Endothelial cell of umbilical vein (primary cell): ENCODE data around the gene TLX1.
A peak's percentile ranks its signal among the peaks of the same experiment; 100 is the strongest.

Experiments used
- EZH2 ChIP-seq: IDR thresholded peaks from 2 replicates; pipeline ENCODE4 v1.6.1; 2012; ENCODE audit warnings: borderline replicate concordance, low read depth, mild to moderate bottlenecking, moderate library complexity, low read length, inconsistent platforms; ENCODE audit not compliant: severe bottlenecking
- FOS ChIP-seq: IDR thresholded peaks from 2 replicates; pipeline ENCODE4 v1.6.1; 2011; ENCODE audit warnings: mild to moderate bottlenecking, low read length, moderate library complexity, borderline replicate concordance; ENCODE audit not compliant: insufficient read depth
- GATA2 ChIP-seq: IDR thresholded peaks from 2 replicates; pipeline ENCODE4 v1.7.0; 2011; ENCODE audit warnings: low read depth, mild to moderate bottlenecking, moderate library complexity, mixed read lengths, low read length; ENCODE audit not compliant: insufficient read length, insufficient read depth
- POLR2A ChIP-seq: IDR thresholded peaks from 2 replicates; pipeline ENCODE4 v1.6.1; 2012; ENCODE audit warnings: low read depth, mild to moderate bottlenecking, control low read depth, low read length
- POLR2AphosphoS5 ChIP-seq: IDR thresholded peaks from 2 replicates; pipeline ENCODE4 v1.6.1; 2012; ENCODE audit warnings: low read depth, mild to moderate bottlenecking, control low read depth, low read length, moderate library complexity; ENCODE audit not compliant: insufficient read depth
- TF ChIP-seq, protein P1 (sequence below), 2 donors: IDR thresholded peaks; 1 replicate in 1 of 2; 2 replicates in 1 of 2; pipeline ENCODE4 v1.5.1; 2011; ENCODE audit warnings: low read length in 2 of 2, mild to moderate bottlenecking in 2 of 2, moderate library complexity in 2 of 2, control low read depth in 1 of 2, inconsistent platforms in 1 of 2, low read depth in 1 of 2; ENCODE audit not compliant: insufficient read depth in 1 of 2; ENCODE audit errors: extremely low read depth in 1 of 2
- TF ChIP-seq, protein P2 (sequence below): IDR thresholded peaks from 2 replicates; pipeline ENCODE4 v1.6.1; 2011; ENCODE audit not compliant: insufficient read depth, insufficient read length

- TF ChIP-seq, protein P1, sequence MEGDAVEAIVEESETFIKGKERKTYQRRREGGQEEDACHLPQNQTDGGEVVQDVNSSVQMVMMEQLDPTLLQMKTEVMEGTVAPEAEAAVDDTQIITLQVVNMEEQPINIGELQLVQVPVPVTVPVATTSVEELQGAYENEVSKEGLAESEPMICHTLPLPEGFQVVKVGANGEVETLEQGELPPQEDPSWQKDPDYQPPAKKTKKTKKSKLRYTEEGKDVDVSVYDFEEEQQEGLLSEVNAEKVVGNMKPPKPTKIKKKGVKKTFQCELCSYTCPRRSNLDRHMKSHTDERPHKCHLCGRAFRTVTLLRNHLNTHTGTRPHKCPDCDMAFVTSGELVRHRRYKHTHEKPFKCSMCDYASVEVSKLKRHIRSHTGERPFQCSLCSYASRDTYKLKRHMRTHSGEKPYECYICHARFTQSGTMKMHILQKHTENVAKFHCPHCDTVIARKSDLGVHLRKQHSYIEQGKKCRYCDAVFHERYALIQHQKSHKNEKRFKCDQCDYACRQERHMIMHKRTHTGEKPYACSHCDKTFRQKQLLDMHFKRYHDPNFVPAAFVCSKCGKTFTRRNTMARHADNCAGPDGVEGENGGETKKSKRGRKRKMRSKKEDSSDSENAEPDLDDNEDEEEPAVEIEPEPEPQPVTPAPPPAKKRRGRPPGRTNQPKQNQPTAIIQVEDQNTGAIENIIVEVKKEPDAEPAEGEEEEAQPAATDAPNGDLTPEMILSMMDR (IDR thresholded peaks at IDR 0.05; ENCODE audit: extremely low read depth in 1 of 2, insufficient read depth in 1 of 2, low read depth in 1 of 2, low read length in 2 of 2): no peak
- peak; percentile 44 for TF ChIP-seq EZH2
- TF ChIP-seq, protein P2, sequence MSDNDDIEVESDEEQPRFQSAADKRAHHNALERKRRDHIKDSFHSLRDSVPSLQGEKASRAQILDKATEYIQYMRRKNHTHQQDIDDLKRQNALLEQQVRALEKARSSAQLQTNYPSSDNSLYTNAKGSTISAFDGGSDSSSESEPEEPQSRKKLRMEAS: no peak
- no peak for TF ChIP-seq POLR2AphosphoS5
- TF ChIP-seq POLR2A: no peak
- TF ChIP-seq FOS: no peak
- no peak for TF ChIP-seq GATA2
Observed at GRCh38 chr10:101123815-101124617, 7.1 kb upstream of the TLX1 start.
